SU-DHL-6 (cell line): ENCODE measurements around the gene HOMER2.
"Not testable (repeated sequence)": the region's sequence is repeated elsewhere in the genome, so short reads cannot be mapped to it uniquely, and the experiment has no call there.

Source experiments
- H2AFZ ChIP-seq: fragments of 200-600 bp; sonication (generic); 2 replicates; pipeline ENCODE4 v1.6.1; 2014; ENCODE audit warnings: low read depth, mild to moderate bottlenecking, moderate library complexity, mixed read lengths, antibody characterized with exemption, low read length; ENCODE audit not compliant: severe bottlenecking
- H3F3A ChIP-seq: fragments of 200-600 bp; shearing (Covaris generic); 2 replicates; pipeline ENCODE4 v1.6.0; 2016; ENCODE audit warnings: antibody characterized with exemption, mild to moderate bottlenecking; ENCODE audit not compliant: insufficient read depth
- H3K27ac ChIP-seq: fragments of 200-600 bp; sonication (generic); 2 replicates; pipeline ENCODE4 v1.5.1; 2016; ENCODE audit warnings: low read depth, mild to moderate bottlenecking, low read length, moderate library complexity, mixed read lengths
- H3K27me3 ChIP-seq: fragments of 200-600 bp; sonication (generic), shearing (Covaris generic); 2 replicates; pipeline ENCODE4 v1.6.0; 2014; ENCODE audit warnings: mild to moderate bottlenecking, low read length
- H3K36me3 ChIP-seq: fragments of 200-600 bp; sonication (generic); 2 replicates; pipeline ENCODE4 v1.6.1; 2014; ENCODE audit warnings: mild to moderate bottlenecking, low read length, mixed read lengths
- H3K4me2 ChIP-seq: fragments of 300-600, 200-600 bp; shearing (Covaris generic), sonication (generic); 2 replicates; pipeline ENCODE4 v1.6.0; 2014; ENCODE audit warnings: low read length, low read depth, mild to moderate bottlenecking; ENCODE audit not compliant: poor library complexity, severe bottlenecking
- H3K4me3 ChIP-seq: fragments of 200-600 bp; sonication (generic); 2 replicates; pipeline ENCODE4 v1.5.1; 2014; ENCODE audit warnings: antibody characterized with exemption, low read length, mild to moderate bottlenecking, mixed read lengths; ENCODE audit not compliant: insufficient read depth, poor library complexity, severe bottlenecking
- H3K79me2 ChIP-seq: fragments of 200-600 bp; sonication (generic); 2 replicates; pipeline ENCODE4 v1.6.1; 2014; ENCODE audit warnings: mild to moderate bottlenecking, low read length, moderate library complexity; ENCODE audit not compliant: insufficient read depth
- H3K9ac ChIP-seq: fragments of 200-600 bp; sonication (generic); 2 replicates; pipeline ENCODE4 v1.7.0; 2014; ENCODE audit warnings: mild to moderate bottlenecking, low read length
- H3K9me2 ChIP-seq: fragments of 200-600 bp; sonication (generic); replicated peaks from 2 replicates; pipeline ENCODE4 v1.6.1; 2014; ENCODE audit warnings: low read length; ENCODE audit not compliant: insufficient read depth
- H3K9me3 ChIP-seq: fragments of 200-600 bp; sonication (generic); 2 replicates; pipeline ENCODE4 v1.6.1; 2014; ENCODE audit warnings: low read length, mixed read lengths; ENCODE audit not compliant: insufficient read depth
- H4K20me1 ChIP-seq: fragments of 200-600 bp; sonication (generic); 2 replicates; pipeline ENCODE4 v1.6.1; 2014; ENCODE audit warnings: low read depth, mild to moderate bottlenecking, antibody characterized with exemption, low read length, moderate library complexity, mixed read lengths
- CTCF ChIP-seq: fragments of 200-600 bp; sonication (generic); IDR thresholded peaks from one replicate; pipeline ENCODE4 v1.5.1; 2017; ENCODE audit warnings: antibody characterized with exemption, mild to moderate bottlenecking, low read length, moderate library complexity; ENCODE audit not compliant: insufficient read depth, poor library complexity, severe bottlenecking
- EZH2phosphoT487 ChIP-seq: fragments of 200-600 bp; sonication (generic), shearing (Covaris generic); conservative IDR thresholded peaks from 2 replicates; pipeline ENCODE4 v1.6.1; 2018; ENCODE audit warnings: mild to moderate bottlenecking, antibody characterized with exemption, low read length, moderate library complexity, mixed read lengths

HOMER2 gene

GRCh38 chr15:82828075-82828474 is 124.4 kb downstream of the HOMER2 start:
- Histone ChIP-seq H3K9me3 (no peaks in the 10 kb centered on the region), H3K27me3 (no peaks in the 10 kb centered on the region), H3K9ac (no peak overlapping the region), H3K4me3 (no peak overlapping the region), H3K4me2 (no peak overlapping the region), H3K36me3 (peaks cover 54% of the 10 kb centered on the region), H4K20me1 (no peaks in the 10 kb centered on the region), H3F3A (0 out of 2 replicates have a peak, but pooled peaks cover 3% of the 10 kb centered on the region), H3K79me2 (no peaks in the 10 kb centered on the region), H2AFZ (no peak overlapping the region), H3K9me2 (no peaks in the 10 kb centered on the region), H3K27ac (no peak overlapping the region)
- TF ChIP-seq EZH2phosphoT487 (no peak), CTCF (no peak)

DNA sequence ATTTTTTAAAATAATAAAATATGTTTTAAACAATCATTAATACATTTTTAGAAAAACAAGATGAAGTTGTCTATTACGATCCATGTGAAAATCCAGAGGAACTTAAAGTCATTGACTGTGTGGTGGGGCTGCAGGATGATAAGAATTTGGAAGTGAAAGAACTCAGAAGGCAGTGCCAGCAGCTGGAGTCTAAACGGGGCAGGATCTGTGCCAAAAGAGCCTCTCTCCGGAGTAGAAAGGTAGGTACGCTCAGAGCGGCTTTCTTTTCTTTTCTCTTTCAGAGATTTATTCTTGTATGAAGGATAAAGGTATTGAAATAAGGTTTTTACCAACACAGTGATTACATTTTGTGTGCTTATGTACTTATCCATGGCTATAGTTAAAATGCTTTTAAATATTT is 129.5 kb downstream of the HOMER2 start:
- Histone ChIP-seq H2AFZ (no peak overlapping the region), H3K27ac (no peak overlapping the region), H3K4me3 (no peak overlapping the region), H3K27me3 (no peaks in the 10 kb centered on the region), H3K79me2 (no peaks in the 10 kb centered on the region), H3K9ac (no peak overlapping the region), H3K4me2 (no peak overlapping the region), H3K9me3 (no peaks in the 10 kb centered on the region), H3F3A (no peaks in the 10 kb centered on the region), H3K9me2 (no peaks in the 10 kb centered on the region), H3K36me3 (peaks cover 52% of the 10 kb centered on the region), H4K20me1 (no peaks in the 10 kb centered on the region)
- no peak for TF ChIP-seq CTCF
- no peak for TF ChIP-seq EZH2phosphoT487

- H4K20me1 ChIP-seq, H3K27me3 ChIP-seq, H3F3A ChIP-seq, H3K9me3 ChIP-seq, H3K9ac ChIP-seq, H3K4me2 ChIP-seq, H3K4me3 ChIP-seq, H3K9me2 ChIP-seq, H3K27ac ChIP-seq, H2AFZ ChIP-seq, H3K79me2 ChIP-seq: not testable (repeated sequence)
- peaks cover 52% of the 10 kb centered on the region for H3K36me3 ChIP-seq
Observed at GRCh38 chr15:82821851-82822250, 130.7 kb downstream of the HOMER2 start.

DNA sequence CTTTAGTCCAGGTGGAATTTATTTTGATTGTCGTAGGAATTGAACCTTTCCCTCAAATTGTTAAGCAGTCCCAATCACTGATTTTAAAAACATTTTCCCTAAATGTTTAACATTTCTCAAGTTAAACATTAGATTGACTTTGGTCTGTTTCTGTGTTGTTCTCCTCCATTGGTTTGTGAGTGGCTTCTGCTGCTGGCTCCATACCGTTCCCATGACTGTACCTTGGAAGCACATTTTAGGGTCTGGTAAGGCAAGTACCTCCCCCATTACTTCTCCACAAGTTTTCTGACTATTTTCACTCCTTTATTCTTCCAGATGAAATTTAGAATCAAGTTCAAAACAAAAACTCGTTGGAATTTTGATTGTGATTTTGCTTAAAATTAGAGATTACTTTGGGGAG is 131.1 kb downstream of the HOMER2 start:
- not testable (repeated sequence) for H3K4me3 ChIP-seq, H3K27me3 ChIP-seq, H3K4me2 ChIP-seq, H3K9me3 ChIP-seq, H3K9me2 ChIP-seq, H3K27ac ChIP-seq, H3K9ac ChIP-seq, H3K79me2 ChIP-seq, H3F3A ChIP-seq, H2AFZ ChIP-seq, H4K20me1 ChIP-seq
- H3K36me3 ChIP-seq = peaks cover 51% of the 10 kb centered on the region
